Thyroid gland (tissue), 4 donors: ENCODE results near the gene PCK2. TPM values are rescaled to one million over a fixed set of nuclear protein-coding genes. Genes with fewer than 3 reads are reported as not detected.

Experiments
- DNase-seq, 2 donors: peaks; one replicate each; pipeline ENCODE4 v3.0.0-alpha.2; 2019
- H3K27ac ChIP-seq, 3 donors: fragments of 200-600 bp; sonication (generic); 1 replicate in 2 of 3; 2 replicates in 1 of 3; pipeline ENCODE4 v1.5.1; 2016 to 2019; ENCODE audit warnings: mild to moderate bottlenecking in 1 of 3, moderate library complexity in 1 of 3
- H3K27me3 ChIP-seq: fragments of 200-600 bp; sonication (generic); one replicate; pipeline ENCODE4 v1.5.1; 2019
- H3K36me3 ChIP-seq, 2 donors: fragments of 200-600 bp; sonication (generic); one replicate each; pipeline ENCODE4 v1.5.1; 2016 to 2019
- H3K4me1 ChIP-seq, 2 donors: fragments of 200-600 bp; sonication (generic); one replicate each; pipeline ENCODE4 v1.5.1; 2017 to 2019
- H3K4me3 ChIP-seq, 3 donors: fragments of 200-600 bp; sonication (generic); replicated peaks in 1 of 3; 1 replicate in 2 of 3; 2 replicates in 1 of 3; pipeline ENCODE4 v1.5.1; 2016; ENCODE audit warnings: mild to moderate bottlenecking in 1 of 3
- H3K9me3 ChIP-seq: fragments of 200-600 bp; sonication (generic); one replicate; pipeline ENCODE4 v1.5.1; 2017
- CTCF ChIP-seq, 6 experiments: fragments of 200-600 bp in 3 of 6; fragments of 450-650 bp in 3 of 6; sonication (generic) in 3 of 6; IDR thresholded peaks; one replicate each; pipeline ENCODE4 v1.5.1; 2016 to 2019; ENCODE audit warnings: antibody characterized with exemption in 6 of 6, mild to moderate bottlenecking in 2 of 6, inconsistent platforms in 1 of 6, moderate library complexity in 1 of 6
- POLR2A ChIP-seq, 2 donors: fragments of 450-650 bp; IDR thresholded peaks; one replicate each; pipeline ENCODE4 v1.6.1; 2017; ENCODE audit warnings: antibody characterized with exemption in 2 of 2, mild to moderate bottlenecking in 2 of 2, moderate library complexity in 1 of 2
- WGBS, 2 donors: methylation state at CpG; one replicate each; pipeline ENCODE4 v1.1.5; 2017; 5-methylcytosine and 5-hydroxymethylcytosine counted together
- intact Hi-C: fragments of 100-400 bp; cut with DNase I; formaldehyde crosslinking; loops from one replicate; pipeline ENCODE4 v1.15.1; 2023
- total RNA-seq, 4 donors: library from RNA; depleted of rRNA; stranded (reverse); fragments of >200 nt; gene quantifications; one replicate each; pipeline ENCODE4 v1.2.3, GENCODE V29; 2016

Gene PCK2
- total RNA-seq, 4 donors from 2014 or later: 29.8 to 47.4 (median 39.3) TPM

GRCh38 chr14:24066496-24067132 is 27.5 kb upstream of the PCK2 start:
- intact Hi-C loops: no loop called here
- whole genome bisulfite sequencing, 2 donors: 83 to 89% methylated on average over 8 of the region's 8 CpGs
- no peaks in the 10 kb centered on the region for H3K27me3 ChIP-seq
- no peaks in the 10 kb centered on the region for H3K4me1 ChIP-seq
- no peak overlapping the region for H3K4me3 ChIP-seq
- no peak overlapping the region for H3K27ac ChIP-seq
- no peak for TF ChIP-seq CTCF (IDR thresholded peaks at IDR 0.05)
- TF ChIP-seq POLR2A (IDR thresholded peaks at IDR 0.05): no peak
- H3K9me3 ChIP-seq: no peaks in the 10 kb centered on the region
- no peaks in the 10 kb centered on the region for H3K36me3 ChIP-seq
- DNase-seq: no peak

GRCh38 chr14:24067133-24068082 is 26.7 kb upstream of the PCK2 start:
- H3K4me1 ChIP-seq: peaks cover 5 to 7% of the 10 kb centered on the region in 2 donors
- no peaks in the 10 kb centered on the region for H3K9me3 ChIP-seq
- H3K27ac ChIP-seq: no peak overlapping the region
- DNase-seq: no peak
- H3K27me3 ChIP-seq: no peaks in the 10 kb centered on the region
- WGBS, 2 donors: 82 to 85% methylated on average over 12 of the region's 12 CpGs
- no peaks in the 10 kb centered on the region for H3K36me3 ChIP-seq
- H3K4me3 ChIP-seq: no peak overlapping the region
- intact Hi-C loops: no loop called here
- no peak for TF ChIP-seq POLR2A (IDR thresholded peaks at IDR 0.05)
- no peak for TF ChIP-seq CTCF (IDR thresholded peaks at IDR 0.05)

- H3K27me3 ChIP-seq: no peaks in the 10 kb centered on the region
- WGBS, 2 donors: 85 to 100% methylated on average over 2 of the region's 10 CpGs
- peaks cover 12 to 18% of the 10 kb centered on the region in 2 donors for H3K4me1 ChIP-seq
- no peaks in the 10 kb centered on the region for H3K36me3 ChIP-seq
- no peak overlapping the region for H3K27ac ChIP-seq
- no peaks in the 10 kb centered on the region for H3K9me3 ChIP-seq
- no peak for DNase-seq
- no peak for TF ChIP-seq POLR2A (IDR thresholded peaks at IDR 0.05)
- no peak for TF ChIP-seq CTCF (IDR thresholded peaks at IDR 0.05)
- no peak overlapping the region for H3K4me3 ChIP-seq
- intact Hi-C loops: no loop called here
Measured at GRCh38 chr14:24068711-24069410, 25.2 kb upstream of the PCK2 start.

- H3K36me3 ChIP-seq: no peaks in the 10 kb centered on the region
- DNase-seq: no peak
- no peak overlapping the region for H3K27ac ChIP-seq
- no peak for TF ChIP-seq CTCF (IDR thresholded peaks at IDR 0.05)
- no peak for TF ChIP-seq POLR2A (IDR thresholded peaks at IDR 0.05)
- 91 to 94% methylated on average over 4 to 5 of the region's 6 CpGs for WGBS, 2 donors
- H3K27me3 ChIP-seq: no peaks in the 10 kb centered on the region
- intact Hi-C loops: no loop called here
- no peaks in the 10 kb centered on the region for H3K9me3 ChIP-seq
- H3K4me3 ChIP-seq: no peak overlapping the region
- H3K4me1 ChIP-seq: peaks cover 12 to 18% of the 10 kb centered on the region in 2 donors
Measured at GRCh38 chr14:24069411-24069735, 24.7 kb upstream of the PCK2 start.
